Activated T-cell treated with anti-CD3 and anti-CD28 coated beads, Interleukin-2, amount 50 U/mL, for 1 hour (primary cell): Measurements from ENCODE around the gene MATN3.
"Not testable (repeated sequence)": the region's sequence is repeated elsewhere in the genome, so short reads cannot be mapped to it uniquely, and the experiment has no call there.

Experiments used
- DNase-seq: peaks from one replicate; pipeline ENCODE4 v3.0.0-alpha.2; 2020

MATN3 gene, protein sequence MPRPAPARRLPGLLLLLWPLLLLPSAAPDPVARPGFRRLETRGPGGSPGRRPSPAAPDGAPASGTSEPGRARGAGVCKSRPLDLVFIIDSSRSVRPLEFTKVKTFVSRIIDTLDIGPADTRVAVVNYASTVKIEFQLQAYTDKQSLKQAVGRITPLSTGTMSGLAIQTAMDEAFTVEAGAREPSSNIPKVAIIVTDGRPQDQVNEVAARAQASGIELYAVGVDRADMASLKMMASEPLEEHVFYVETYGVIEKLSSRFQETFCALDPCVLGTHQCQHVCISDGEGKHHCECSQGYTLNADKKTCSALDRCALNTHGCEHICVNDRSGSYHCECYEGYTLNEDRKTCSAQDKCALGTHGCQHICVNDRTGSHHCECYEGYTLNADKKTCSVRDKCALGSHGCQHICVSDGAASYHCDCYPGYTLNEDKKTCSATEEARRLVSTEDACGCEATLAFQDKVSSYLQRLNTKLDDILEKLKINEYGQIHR

DNA sequence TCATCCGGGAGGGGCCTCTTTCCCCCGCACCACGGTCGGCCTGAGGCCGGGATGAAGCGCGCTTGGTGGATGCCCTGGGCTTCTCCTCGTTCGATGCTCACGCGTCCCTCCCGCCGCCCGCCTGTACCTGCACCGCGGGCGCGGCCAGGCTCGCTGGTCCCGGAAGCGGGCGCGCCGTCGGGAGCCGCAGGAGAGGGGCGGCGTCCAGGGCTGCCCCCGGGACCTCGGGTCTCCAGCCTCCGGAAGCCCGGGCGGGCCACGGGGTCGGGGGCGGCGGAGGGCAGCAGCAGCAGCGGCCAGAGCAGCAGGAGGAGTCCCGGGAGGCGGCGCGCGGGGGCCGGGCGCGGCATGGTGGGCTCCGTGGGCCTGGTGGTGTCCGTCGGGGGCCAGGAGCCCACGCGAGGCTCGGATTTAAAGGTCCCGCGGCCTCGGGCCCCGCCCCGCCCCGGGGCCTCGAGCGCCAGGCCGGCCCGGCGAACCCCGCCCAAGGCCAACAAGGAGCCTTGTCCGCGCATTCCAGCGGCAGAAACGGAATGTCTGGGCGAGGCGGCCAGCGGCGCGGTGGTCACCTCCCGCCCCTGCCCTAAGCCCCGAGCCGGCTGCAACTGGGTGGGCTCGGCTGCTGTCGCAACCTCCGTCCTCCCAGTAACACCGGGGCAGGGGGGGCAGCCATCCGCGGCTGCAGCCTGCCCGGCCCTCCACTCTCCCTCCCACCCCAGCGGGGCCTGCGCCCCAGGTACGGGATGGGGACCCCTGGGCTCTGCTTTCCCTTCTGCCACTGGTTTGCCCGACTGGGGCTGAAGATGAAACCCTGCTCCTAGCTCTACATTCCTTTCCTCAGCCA lies at the start of gene MATN3:
Gene MATN3 (minus strand): TSS at position 387 of the 844 bp plus-strand sequence. CDS start 37 bp downstream, at position 350.
- DNase-seq, result peak; percentile 26

DNA sequence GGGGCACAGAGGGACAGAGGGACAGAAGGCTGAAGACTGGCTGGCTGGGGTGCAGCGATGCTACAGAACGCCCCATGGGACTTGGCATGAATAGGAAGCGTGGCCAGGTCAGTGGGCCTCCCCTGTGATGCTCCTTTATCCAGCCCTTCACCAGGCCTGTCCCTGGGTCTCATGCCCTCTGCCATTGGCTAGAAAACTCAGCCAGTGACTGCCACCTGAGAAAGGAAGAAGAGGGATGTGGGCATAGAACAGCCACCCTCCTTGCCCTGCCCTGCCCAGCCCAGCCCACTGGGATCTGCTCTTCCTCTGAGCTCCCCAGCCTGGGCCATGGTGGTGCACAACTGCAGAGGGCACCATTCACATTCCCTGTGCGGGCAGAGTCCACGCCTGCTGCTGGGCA lies 49.5 kb upstream of the MATN3 start:
- no peak for DNase-seq

DNA sequence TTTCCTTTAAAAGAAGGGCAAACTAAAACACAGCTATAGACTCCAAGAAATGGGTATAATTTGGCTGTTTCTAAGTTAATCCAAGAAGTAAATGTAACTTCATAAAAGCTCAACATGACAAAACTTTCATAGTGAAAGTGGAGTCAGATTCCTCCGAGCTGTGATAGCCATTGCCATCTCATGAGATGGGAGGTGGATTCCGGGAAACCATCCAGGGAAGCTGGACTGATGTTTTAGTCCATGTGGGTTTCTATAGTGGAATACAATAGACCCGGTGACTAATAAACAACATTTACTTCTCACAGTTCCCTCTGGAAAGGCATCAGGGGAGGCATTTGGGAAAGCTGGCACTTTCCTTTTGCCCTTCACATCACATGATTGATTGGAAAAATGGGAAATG lies 49.0 kb upstream of the MATN3 start:
- DNase-seq, result no peak

DNA sequence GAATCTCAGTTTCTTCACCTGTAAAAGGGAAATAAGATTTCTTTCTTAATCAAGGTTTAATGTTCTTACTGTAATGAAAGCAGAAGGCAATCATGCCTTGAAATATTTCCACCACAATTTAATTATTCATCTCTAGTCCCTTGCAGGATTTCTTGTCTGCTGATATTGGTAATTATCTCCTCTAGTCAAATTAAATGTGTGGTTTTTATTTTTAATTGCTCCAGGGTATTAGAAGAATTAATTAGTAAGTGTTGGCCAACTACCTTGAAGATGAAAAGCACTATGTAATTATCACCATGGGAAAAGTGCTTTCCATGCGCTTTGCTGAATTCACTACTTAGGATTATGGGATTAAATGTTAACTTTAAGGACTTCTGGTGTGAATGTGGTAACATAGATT lies 47.6 kb upstream of the MATN3 start:
- DNase-seq, result no peak

DNA sequence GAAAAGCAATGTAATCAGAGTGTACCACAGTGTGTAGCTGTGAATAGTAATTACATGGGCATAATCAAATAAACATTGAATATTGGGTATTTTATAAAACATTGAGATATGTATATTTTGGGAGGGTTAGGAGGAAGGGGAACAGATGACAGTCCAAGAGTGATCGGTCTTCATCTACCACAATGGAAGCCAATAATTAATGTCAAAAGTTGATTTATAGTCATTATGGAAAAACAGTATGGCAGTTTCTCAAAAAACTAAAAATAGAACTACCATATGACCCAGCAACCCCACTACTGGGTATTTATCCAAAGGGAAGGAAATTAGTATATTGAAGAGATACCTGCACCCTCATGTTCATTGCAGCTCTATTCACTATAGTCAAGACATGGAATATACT lies 44.8 kb upstream of the MATN3 start:
- DNase-seq, result no peak

DNA sequence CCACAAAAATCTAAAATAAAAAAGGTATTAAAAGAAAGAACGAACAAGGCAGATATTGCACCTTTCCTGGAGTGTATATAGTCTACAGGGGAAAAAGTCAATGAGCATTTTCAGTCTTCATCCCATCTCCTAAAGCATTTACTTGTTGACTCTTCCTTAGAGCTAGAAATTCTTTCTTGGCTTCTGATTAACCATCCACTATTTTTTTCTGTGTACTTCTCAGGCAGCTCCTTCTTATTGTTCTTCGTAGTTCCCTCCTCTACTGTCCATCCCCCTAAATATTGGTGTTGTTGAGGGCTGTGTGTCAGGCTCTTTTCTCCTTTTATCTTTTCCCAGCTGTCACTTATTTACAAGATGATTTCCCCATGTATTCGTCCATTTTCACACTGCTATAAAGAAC lies 42.5 kb upstream of the MATN3 start:
- no peak for DNase-seq

DNA sequence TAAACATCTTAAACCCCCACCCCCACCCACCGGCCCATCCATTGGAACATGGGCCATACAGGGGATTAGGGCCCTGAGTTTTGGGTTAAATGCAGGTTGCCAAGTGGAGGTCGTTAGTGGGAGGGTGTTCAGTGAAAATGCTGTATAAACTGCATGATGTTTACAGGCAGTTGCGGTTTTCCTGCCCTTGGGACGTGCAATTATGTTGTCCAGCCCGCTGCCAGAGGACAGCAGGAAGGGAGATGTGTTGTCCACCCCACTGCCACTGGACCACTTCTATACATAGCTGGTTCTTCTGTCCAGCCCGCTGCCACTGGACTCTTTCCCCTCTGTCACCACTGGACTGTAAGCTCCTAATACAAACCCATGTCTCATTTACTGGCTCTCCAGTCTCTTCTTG lies 41.7 kb upstream of the MATN3 start:
- no peak for DNase-seq

DNA sequence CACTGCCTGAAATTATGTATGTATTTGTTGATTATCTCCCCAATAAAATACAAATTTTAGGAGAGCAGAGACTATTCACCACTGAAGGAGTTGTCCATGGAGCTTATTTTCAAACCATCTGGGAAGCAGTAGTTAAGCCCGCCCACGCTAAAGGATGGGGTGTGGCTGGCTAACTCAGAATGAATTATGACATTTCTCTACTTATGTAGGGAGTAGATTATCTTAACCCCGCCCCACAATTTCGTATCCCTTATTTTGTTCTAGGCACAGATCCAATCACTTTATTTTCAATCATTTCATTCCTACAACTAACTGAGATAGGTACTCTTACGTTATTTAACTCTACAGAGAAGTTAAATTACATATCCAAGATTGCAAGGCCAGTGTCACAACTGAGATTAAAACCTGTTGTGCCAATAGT lies 40.4 kb upstream of the MATN3 start:
- DNase-seq, result no peak

DNA sequence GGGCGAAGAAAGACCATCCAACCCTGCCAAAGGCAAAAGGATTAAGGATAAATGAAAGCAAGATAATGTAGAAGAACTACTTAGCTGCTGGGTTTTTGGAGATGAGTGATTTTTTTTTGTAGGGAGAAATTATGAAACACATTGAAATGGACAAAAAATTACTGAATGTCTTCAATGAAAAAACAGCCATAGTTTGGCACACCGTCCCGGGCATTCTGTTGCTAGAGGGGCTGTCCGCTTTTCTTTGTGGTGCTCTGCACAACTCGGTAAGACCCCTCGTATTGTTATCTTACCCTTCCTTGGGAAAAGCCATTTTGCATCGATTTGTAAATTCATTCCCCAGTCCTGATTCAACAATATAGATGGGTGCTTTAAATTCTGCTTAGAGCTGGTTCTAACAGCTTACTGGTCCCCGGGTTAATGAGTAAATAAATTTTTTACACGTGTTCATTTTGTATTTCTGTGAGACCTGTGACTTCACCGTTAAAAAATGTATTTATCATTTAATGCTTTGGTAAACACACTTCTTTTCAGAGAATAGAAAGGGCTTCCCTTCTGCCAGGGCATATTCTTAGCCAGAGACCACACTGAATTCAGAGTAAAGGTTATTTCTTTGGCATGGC lies 39.9 kb upstream of the MATN3 start:
- DNase-seq, result no peak

DNA sequence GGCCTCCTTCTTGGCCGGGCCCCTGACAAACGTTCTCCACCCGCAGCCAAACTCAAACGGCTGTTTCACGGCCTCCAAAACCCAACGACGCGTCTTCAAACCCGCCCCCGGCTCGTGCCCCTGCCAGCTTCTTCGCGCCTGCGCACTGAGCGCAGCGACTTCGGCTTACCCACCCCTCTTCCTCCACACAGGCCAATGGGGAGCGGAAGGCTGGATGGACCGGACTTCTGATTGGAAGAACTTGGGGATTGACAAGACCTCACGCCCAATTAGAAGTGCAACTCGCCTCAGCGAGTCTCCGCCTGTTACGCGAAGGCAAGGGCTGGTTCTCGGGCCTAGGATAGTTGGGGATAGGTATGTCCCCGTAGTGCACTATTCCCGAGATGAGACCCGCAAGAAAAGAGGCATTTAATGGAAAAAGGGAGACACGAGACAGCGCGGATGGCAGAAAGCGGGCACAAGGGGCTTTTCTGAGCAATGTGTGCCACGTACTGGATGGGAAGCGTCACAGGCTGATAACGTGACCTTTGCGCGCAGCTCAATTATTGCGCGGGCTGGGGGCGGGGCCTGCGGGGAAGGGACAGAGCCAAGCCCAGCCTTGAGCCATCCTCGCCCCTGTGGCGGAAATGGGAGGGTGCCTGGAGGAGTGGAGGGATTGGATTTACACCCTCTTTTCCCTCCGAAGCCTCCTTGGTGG lies 39.2 kb upstream of the MATN3 start, which contains the start of gene LAPTM4A:
Gene LAPTM4A (minus strand): TSS at position 97 of the 697 bp plus-strand sequence. CDS start 108 bp downstream, outside the sequence.
- peak; percentile 93 for DNase-seq

DNA sequence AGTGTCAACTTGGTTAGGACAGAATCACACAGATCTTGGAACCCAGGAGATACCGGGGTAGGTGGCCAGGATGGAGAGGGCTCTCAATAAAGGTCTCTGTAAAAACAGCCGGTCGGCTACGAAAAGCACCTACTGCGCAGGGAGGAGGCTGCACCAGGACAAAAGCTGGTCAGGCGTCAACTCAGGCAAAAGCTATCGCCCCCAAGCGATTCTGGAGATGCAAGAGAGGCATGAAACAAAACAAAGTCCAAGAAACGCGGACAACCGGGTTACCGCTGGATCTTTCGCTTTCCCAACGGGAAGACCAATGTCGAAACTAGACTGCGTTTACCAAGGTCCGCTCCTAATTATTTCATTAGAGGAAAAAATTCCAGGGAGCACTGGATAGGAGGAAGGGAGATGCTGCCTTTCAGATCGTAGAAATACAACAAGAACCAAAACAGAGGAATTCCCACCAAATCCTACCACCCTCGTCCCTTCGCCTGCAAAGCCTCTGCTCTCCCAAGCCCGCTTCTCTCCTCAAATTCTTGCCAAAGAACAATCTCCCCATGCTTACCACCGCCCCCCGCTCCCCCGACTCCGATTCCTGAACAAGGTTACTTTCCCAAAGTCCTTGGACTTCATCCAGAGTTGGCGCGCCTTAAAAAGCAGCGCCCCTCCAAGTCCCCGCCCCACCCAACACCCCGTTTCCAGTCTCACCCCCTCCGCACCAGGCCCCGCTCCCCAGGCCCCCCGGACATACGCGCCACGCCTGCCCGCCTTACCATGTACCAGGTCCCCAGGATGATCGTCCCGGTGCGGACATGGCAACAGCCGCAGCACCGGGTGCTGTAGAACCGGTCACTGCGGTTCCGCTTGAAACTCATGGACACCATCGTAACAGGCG lies 38.4 kb upstream of the MATN3 start:
- DNase-seq, result peak; percentile 33

DNA sequence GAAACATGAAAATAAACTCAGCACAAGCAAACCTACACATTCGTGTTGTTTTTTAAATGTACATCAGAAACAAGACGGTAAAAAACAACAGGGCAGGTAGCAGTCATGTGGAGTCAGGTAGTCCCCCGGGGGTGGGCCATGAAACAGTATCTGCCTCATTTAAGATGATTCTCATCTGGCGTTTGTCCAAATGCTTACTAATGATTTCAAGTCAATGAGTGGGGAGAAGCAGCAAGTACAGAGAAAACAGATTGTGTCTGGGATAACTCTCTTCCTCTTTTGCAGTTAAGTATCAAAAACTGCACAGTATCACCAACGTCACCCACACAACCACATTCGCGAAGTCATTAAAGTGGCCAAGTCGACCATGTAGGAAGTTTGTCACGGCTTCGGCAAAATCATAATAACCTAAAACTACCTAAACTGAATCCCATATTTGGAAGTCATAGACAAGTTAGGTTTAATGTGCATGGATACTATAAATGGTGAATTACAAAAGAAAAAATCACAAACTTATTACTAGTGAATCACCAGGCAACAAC lies 37.7 kb upstream of the MATN3 start:
- peak; percentile 29 for DNase-seq

DNA sequence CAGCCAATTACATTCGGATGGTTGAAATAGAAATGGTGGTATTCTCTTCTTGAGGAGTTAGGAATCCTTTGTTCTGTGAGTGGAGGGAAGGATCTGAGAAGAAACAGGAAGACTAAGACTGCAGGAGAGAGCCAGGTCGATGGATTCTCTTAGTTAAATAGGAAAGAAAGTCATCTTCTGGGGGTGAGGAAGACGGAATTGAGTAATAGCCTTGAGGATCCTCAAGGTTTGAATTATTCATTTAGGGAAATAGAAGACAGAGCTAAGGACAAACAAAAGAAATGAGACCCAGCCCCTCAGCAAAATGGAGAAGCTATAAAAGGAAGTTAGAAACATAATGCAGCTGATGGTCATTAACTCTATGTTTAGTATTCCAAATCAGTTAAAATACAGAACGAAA lies 37.2 kb upstream of the MATN3 start:
- DNase-seq, result no peak

DNA sequence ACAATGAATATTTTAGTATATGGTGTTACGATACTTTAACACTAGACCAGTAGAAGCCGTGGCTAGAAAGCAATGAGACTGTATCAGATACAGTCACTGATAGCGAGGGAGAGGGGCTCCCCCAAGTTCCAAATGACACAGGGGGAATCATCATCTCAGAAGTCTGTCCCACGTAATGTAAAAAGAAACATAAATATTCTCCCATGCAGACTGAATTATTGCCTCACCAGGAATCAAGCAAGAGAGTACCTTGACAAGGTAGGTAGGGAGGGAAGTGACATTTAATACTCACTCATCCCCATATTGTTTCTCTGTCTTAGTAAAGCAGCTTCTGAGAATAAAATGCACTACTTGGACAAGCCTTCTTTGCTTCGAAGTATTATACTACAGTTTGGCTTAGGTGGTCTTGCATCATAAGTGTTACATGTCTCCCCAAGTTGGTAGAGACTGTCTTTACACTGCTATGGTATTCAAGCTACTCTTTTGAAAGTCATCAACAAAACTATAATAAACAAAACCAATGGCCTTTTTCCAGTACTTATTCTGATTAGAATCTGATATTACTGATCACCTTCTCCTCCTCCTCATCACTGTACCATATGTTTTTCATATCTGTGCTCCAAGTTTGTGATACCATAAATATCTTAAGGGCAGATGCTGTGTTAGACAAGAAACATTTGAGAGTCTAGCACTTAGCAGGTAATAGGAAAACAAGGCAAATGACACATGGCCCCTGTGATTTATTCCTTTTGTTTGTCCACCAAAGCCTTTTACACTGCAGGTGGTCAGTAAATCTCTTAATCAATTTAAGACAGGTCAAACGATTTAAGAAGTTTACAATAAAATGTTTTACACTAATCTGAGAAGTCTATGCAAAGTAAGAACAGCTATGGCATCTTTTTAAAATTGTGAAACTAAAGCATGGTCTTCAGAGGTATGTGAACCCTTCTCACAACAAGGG lies 36.3 kb upstream of the MATN3 start:
- no peak for DNase-seq

DNA sequence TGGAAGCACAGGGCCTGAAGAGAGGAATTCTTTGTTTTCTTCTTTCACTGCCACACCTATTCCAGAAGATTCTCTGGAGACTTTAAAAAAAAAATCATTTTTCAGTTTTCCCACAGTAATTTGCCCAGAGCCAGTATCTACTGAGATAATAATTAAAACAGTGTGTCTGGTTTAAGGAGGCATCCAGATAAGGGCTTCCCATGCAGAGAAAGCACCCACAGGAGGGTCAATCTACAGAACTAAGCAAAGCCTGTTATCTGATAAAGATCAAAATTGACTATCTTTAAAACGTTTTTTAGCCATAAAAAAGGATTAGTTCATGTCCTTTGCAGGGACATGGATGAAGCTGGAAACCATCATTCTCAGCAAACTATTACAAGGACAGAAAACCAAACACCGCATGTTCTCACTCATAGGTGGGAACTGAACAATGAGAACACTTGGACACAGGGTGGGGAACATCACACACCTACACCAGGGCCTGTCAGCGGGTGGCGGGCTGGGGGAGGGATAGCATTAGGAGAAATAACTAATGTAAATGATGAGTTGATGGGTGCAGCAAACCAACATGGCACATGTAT lies 33.3 kb upstream of the MATN3 start:
- not testable (repeated sequence) for DNase-seq

DNA sequence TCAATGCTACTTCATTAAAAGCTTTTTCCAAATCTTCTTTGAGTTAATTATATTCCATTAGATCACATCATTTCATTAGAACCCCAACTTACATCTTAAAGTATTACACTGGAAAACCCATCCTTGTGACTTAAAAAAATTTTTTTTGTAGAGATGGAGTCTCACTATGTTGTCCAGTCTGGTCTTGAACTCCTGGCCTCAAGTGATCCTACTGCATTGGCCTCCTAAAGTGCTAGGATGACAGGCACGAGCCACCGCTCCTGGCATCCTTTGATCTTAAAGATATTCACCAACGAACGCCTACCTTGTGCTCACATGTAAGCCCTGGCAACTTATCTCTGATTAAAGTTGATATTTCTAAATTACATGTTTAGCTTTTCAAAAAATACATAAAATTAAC lies 32.3 kb upstream of the MATN3 start:
- DNase-seq, result no peak

DNA sequence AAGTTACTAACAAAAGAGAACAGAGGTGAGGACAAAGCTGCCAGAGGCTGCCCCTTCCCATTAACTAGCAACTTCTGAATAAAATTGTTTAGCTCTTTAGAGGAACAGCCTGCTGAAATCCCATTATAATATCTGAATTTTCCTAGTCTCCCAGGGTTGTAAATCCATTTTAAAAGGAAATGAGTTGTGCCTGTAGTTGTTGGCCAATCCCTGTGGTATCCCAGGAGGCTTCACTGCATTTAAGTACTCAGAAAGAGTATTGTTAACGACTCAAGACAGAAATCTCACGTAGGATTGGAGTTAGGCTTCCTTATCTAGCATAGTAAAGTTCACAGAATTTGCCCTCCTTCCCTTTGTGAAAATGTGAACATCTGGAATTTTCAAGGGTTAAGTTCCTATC lies 30.1 kb upstream of the MATN3 start:
- no peak for DNase-seq

DNA sequence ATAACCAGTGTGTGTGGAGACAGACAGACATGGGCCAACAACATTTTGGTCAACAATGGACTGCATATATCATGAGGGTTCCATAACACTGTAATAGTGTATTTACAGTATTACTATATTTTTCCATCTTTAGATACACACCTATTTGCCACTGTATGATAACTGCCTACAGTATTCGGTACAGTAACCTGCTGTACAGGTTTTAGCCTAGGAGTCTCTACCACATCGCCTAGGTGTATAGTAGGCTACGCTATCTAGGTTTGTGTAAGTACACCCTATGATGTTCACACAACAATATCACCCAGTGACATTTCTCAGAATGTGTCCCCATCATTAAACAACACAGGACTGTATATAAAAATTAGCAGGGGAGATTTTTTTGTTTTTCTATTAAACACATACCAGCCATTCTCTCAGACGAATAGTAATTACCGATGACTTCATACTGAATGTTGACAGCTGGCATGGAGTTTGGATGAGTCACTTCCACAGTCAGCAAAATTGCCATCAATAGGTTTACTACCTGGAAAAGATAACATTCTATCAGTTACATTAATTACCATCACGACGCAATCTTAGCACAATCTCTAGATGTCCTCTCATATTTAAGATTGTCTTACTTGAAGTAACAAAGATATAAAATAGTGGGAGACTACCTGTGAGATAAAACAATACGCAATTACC lies 28.2 kb upstream of the MATN3 start:
- no peak for DNase-seq

DNA sequence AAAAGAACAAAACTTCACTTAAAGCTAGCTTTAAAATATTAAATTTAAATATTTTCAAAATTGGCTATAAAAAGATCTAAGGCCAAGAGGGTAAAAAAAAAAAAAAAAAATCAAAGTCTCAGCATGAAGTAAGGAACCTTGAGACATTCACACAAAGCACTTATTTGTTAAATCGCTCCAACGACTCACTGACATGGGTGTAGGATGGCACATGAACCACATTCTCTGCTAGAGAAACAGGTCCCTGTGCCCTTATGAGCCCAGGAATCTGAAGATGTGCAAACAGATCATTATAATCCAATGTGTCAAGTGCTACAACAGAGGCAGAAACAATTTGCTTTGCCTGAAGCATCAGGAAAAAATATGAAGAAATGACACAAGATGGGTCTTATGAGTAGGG lies 25.2 kb upstream of the MATN3 start:
- DNase-seq, result no peak
